ENCODE measurements around the gene RINT1. TPM values are rescaled to one million over a fixed set of nuclear protein-coding genes. Genes with fewer than 3 reads are reported as not detected.
"Not testable (repeated sequence)": the region's sequence is repeated elsewhere in the genome, so short reads cannot be mapped to it uniquely, and the experiment has no call there.

RINT1 gene
- total RNA-seq, 2 experiments from 2014 or later = 28.0 to 29.7 TPM

- ChIA-PET POLR2A (no interaction called here), CTCF (interaction anchor here (0.7 to 1.6 kb wide), 2 partner anchors 9 to 123 kb away, joined by 4 read pairs; no protein-coding TSS in a partner anchor)
Observed at GRCh38 chr7:105590793-105591192, 58.8 kb downstream of the RINT1 start.

DNA sequence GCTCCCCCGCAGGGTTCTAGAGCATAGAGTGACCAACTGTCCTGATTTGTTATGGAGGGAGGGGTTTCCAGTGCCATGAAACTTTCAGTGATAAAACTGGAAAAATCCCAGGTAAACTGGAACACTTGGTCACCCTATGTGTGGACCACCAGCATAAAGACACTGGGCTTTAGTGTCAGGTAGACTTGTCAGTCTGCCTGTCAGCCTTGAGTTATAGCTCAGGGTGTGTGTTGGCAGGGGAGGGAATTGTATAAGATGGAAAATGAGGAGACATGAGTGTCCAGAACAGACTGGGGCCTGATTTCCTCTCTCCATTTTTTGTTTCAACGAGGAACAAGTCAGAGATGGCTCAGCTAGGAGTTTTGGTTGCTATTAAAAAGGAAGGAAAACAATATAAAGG is 59.5 kb downstream of the RINT1 start:
- CTCF ChIA-PET = no interaction called here
- POLR2A ChIA-PET = no interaction called here

DNA sequence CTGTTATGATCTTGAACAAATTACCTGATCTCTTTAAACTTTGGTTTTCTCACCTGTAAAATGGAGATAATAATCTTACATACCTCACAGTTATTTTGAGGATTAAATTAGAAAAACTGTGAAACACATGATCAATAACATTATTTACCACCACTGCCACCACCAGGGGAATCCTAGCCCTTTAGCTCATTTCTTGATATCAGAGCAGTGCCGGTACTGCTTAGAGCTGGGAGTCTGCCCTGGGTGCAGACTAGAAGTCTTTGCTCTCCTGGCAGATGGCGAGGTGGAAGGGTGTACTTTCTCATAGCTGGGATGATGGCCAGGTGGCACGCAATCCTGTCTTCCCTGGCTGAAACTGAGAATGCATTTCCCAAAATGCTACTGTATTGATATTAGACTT is 62.0 kb downstream of the RINT1 start:
- ChIA-PET POLR2A (no interaction called here), CTCF (interaction anchor here (0.9 kb wide), 1 partner anchor 560 kb away, joined by 7 read pairs; no protein-coding TSS in a partner anchor)

DNA sequence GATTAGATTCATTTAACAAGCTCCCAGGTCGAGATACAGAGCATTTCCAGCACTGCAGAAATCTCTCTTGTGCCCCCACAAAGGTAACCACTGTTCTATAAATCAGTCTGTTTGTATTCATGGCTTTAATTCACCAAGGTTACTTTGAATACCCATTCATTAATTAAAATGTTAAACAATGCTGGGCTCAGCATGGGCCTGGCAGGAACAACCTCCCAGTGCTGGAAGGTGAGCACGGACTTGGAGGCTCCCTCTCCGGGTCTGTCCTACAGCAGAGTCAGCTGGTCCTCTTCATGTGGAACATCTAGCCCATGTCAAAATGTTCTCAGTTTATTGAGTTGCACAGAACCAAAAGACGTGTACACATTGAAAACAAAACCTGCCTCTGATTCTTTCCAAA is 64.9 kb downstream of the RINT1 start:
- ChIA-PET POLR2A (no interaction called here), CTCF (interaction anchor here (0.6 kb wide), 1 partner anchor 62 kb away, joined by 3 read pairs; no protein-coding TSS in a partner anchor)

GRCh38 chr7:105599080-105599479 is 67.1 kb downstream of the RINT1 start:
- POLR2A ChIA-PET = not testable (repeated sequence)

GRCh38 chr7:105599551-105599950 is 67.5 kb downstream of the RINT1 start:
- POLR2A ChIA-PET = no interaction called here
- CTCF ChIA-PET = interaction anchor here (1.9 kb wide), 1 partner anchor 10 kb away, joined by 4 read pairs; no protein-coding TSS in a partner anchor

More at GRCh38 chr7:105599080-105599479, 67.1 kb downstream of the RINT1 start:
- CTCF ChIA-PET = interaction anchor here (1.9 kb wide), 1 partner anchor 9 kb away, joined by 4 read pairs; no protein-coding TSS in a partner anchor

DNA sequence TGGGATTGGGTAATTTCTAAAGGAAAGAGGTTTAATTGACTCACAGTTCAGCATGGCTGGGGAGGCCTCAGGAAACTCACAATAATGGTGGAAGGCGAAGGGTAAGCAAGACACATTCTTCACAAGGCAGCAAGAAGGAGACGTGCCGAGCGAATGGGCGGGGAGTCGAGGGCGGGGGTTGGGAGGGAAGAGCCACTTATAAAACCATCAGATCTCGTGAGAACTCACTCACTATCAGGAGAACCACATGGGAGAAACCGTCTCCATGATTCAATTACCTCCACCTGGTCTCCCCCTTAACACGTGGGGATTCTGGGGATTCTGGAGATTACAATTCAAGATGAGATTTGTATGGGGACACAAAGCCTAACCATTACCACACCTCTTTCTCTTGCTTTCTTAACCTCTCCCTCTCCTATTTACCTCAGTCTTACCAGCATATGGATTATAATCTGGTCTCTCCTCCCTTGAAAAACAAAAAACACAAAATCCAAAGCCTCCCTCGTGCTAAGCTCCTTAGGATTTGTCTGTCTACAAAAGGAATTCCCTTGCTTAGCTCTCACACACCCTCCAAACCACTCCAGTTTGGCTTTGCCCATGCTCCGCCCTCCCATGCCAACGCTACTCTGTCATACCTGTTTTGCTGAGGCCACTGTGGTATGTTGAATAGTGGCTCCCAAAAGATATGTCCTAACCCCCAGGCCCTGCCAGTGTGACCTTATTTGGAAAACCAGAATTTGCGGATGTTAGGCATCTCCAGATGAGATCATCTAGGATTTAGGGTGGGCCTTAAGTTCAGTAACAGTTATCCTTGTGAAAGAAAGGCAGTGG is 68.9 kb downstream of the RINT1 start:
- ChIA-PET CTCF (no interaction called here), POLR2A (no interaction called here)

DNA sequence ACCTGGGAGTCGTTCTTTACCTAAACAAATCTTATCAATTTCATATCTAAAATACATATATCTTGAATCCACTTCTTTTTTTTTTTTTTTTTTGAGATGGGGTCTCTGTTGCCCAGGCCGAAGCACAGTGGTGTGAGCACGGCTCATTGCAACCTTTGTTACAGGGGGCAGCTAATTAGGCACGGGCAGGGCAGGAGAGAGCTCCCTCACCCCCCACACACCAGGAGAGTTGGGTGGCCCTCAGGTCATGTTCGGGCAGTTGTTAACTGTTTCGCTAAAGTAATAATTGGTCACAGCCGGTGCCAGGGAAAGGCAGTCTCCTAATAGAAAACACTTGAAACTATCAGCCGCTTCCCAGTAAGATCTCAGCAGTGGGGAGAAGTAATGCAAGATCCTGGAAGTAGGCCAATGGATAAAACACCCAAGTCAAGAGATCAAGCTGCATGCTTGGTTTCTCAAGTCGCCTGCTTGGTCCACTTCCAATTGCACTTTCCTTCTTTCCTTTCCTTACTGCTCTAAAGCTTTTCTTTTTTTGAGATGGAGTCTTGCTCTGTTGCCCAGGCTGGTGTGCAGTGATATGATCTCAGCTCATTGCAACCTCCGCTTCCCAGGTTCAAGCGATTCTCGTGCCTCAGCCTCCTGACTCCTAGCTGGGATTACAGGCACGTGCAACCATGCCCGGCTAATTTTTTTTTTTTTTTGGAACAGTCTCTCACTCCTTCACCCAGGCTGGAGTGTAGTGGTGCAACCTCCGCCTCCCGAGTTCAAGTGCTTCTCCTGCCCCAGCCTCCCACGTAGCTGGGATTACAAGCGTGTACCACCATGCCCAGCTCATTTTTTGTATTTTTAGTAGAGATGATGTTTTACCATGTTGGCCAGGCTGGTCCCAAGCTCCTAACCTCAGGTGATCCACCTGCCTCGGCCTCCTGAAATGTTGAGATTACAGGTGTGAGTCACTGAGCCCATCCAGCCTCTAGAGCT is 70.6 kb downstream of the RINT1 start:
- POLR2A ChIA-PET = interaction anchor here (0.7 kb wide), 1 partner anchor 159 kb away, joined by 3 read pairs; no protein-coding TSS in a partner anchor
- CTCF ChIA-PET = interaction anchor here (0.6 to 1.1 kb wide), 2 partner anchors 10 to 54 kb away, joined by 3 to 4 read pairs; no protein-coding TSS in a partner anchor

GRCh38 chr7:105610165-105610930 is 78.3 kb downstream of the RINT1 start:
- CTCF ChIA-PET = interaction anchor here (0.8 kb wide), 1 partner anchor 544 kb away, joined by 4 read pairs; no protein-coding TSS in a partner anchor
- POLR2A ChIA-PET = no interaction called here

DNA sequence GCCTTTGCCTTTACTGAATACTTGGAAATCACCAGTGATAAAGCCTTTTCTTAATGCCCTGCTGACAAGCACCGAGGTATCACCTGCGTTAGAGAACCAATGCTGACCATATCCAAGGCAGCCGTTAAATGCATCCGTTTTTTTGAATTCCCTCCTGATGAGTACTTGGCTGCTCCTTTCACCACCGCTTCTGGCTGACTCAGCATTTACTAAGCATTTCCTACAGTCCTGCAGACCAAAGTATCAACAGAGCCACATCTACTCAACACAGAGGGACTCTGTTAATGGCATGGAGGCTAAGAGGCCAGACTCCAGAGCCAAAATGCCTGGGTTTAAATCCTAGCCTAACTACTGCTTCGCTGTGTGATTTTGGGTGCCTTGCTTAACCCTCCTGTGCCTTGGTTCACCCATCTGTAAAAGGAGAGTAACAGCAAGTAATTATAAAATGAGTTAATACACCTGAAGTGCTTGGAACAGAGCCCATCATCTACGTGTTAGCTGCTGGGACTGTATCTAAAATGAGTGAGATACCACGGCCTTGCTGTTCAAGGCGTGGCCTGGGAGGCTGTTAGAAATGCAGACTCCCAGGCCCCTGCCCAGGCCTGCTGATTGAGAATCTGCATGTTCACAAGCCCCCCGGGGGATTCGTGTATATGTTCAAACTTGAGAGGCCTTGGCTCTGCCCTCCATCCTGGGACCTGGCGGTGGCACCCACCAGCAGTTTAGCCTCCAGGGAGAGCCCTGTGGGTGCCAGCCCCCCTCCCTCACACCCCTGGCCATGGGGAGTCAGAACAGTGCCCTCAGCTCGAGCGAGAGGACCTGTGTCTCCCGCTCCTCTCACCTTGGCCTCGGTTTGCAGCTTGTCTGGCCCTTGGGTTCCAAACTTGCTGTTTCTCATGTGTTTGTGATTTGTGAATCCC is 80.1 kb downstream of the RINT1 start:
- CTCF ChIA-PET = no interaction called here
- POLR2A ChIA-PET = no interaction called here

- ChIA-PET POLR2A (no interaction called here), CTCF (no interaction called here)
Observed at GRCh38 chr7:105612806-105613205, 80.8 kb downstream of the RINT1 start.

GRCh38 chr7:105613611-105614330 is 81.8 kb downstream of the RINT1 start:
- ChIA-PET POLR2A (no interaction called here), CTCF (no interaction called here)

GRCh38 chr7:105614341-105614840 is 82.4 kb downstream of the RINT1 start:
- ChIA-PET CTCF (no interaction called here), POLR2A (no interaction called here)

Other genes with a start within 250 kb of the RINT1 start
- 10 to 100 TPM; 38.8 to 43.9 TPM for gene SRPK2, start 143.3 kb upstream of the RINT1 start, total RNA-seq
- gene PUS7, start 9.9 kb upstream of the RINT1 start, total RNA-seq = 10 to 100 TPM; 39.9 to 40.3 TPM
- gene EFCAB10, start 49.3 kb downstream of the RINT1 start, total RNA-seq = not detected

Data from activated CD8-positive, alpha-beta memory T cell treated with anti-CD3 and anti-CD28 coated beads for 36 hours (primary cell).